ENCODE measurements around the gene RASD2.

- TF ChIP-seq CTCF (IDR thresholded peaks at IDR 0.05; ENCODE audit: insufficient read depth, low read depth, low read length) (no peak), EZH2 (IDR thresholded peaks at IDR 0.05; ENCODE audit: insufficient read depth, low read length) (no peak)
Observed at GRCh38 chr22:35517207-35517606, 23.4 kb upstream of the RASD2 start.

Data from astrocyte (in vitro differentiated cells and primary cell).